Lower leg skin (tissue), 3 donors: ENCODE results near the gene ARID1B.

Experiments
- CTCF ChIP-seq, 3 donors: fragments of 450-650 bp; IDR thresholded peaks; one replicate each; pipeline ENCODE4 v1.5.1; 2016; ENCODE audit warnings: antibody characterized with exemption in 3 of 3, mild to moderate bottlenecking in 3 of 3, moderate library complexity in 2 of 3
- POLR2A ChIP-seq, 2 donors: fragments of 450-650 bp; IDR thresholded peaks; one replicate each; pipeline ENCODE4 v1.6.1; 2016 to 2017; ENCODE audit warnings: antibody characterized with exemption in 2 of 2, mild to moderate bottlenecking in 1 of 2, moderate library complexity in 1 of 2

DNA sequence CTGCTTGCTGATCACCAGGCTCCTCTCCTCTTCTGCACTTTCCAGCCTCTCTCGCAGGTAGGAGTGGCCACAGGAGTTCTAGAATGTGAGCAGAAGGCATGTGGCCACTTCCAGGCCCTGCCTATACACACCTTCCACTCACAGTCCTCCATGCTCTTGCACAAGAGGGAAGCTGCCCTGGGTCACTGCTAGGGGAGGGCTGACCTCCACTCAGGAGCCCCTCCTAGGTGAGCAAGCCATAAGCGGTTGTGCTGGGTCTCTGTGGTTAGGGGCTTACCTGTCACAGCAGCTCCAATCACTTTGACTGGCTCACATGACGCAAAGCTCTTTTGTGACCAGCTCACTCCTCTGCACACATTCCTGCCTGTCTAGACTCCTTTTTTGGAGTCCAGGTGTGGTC lies 477.9 kb downstream of the ARID1B start:
- TF ChIP-seq POLR2A (IDR thresholded peaks at IDR 0.05), result no peak
- TF ChIP-seq CTCF (IDR thresholded peaks at IDR 0.05), result no peak
